Measurements from ENCODE around the gene RMC1.
A peak's percentile ranks its signal among the peaks of the same experiment; 100 is the strongest.
"Not testable (repeated sequence)": the region's sequence is repeated elsewhere in the genome, so short reads cannot be mapped to it uniquely, and the experiment has no call there.

RMC1 gene

GRCh38 chr18:23498117-23498516 is 5.2 kb upstream of the RMC1 start:
- no peak for DNase-seq

- DNase-seq, result peak; percentile 73
Observed at GRCh38 chr18:23498877-23499276, 4.4 kb upstream of the RMC1 start.

GRCh38 chr18:23499291-23499781 is 4.0 kb upstream of the RMC1 start:
- peak; percentile 49 for DNase-seq

GRCh38 chr18:23501626-23502025 is 1.7 kb upstream of the RMC1 start:
- DNase-seq, result no peak

GRCh38 chr18:23502516-23503037 is 734 bp upstream of the RMC1 start:
- DNase-seq, result no peak

- DNase-seq, result no peak
Observed at GRCh38 chr18:23503963-23504344, 643 bp downstream of the RMC1 start.

GRCh38 chr18:23504720-23505119 is 1.4 kb downstream of the RMC1 start:
- no peak for DNase-seq

GRCh38 chr18:23506393-23506792 is 3.1 kb downstream of the RMC1 start:
- DNase-seq, result no peak

GRCh38 chr18:23510923-23511322 is 7.6 kb downstream of the RMC1 start:
- not testable (repeated sequence) for DNase-seq

- not testable (repeated sequence) for DNase-seq
Observed at GRCh38 chr18:23512216-23512615, 8.9 kb downstream of the RMC1 start.

GRCh38 chr18:23512641-23513040 is 9.3 kb downstream of the RMC1 start:
- DNase-seq, result peak; percentile 15

- peak; percentile 80 for DNase-seq
Observed at GRCh38 chr18:23515911-23516546, 12.7 kb downstream of the RMC1 start.

GRCh38 chr18:23519734-23520133 is 16.4 kb downstream of the RMC1 start:
- peak; percentile 16 for DNase-seq

GRCh38 chr18:23521271-23521670 is 18.0 kb downstream of the RMC1 start:
- peak; percentile 11 for DNase-seq

GRCh38 chr18:23521907-23522306 is 18.6 kb downstream of the RMC1 start:
- DNase-seq, result no peak

- peak; percentile 80 for DNase-seq
Observed at GRCh38 chr18:23523429-23524212, 20.3 kb downstream of the RMC1 start.

- DNase-seq, result no peak
Observed at GRCh38 chr18:23524213-23524707, 20.9 kb downstream of the RMC1 start.

- DNase-seq, result no peak
Observed at GRCh38 chr18:23526501-23527063, 23.3 kb downstream of the RMC1 start.

- DNase-seq, result no peak
Observed at GRCh38 chr18:23528580-23529472, 25.5 kb downstream of the RMC1 start.

- DNase-seq, result peak; percentile 13
Observed at GRCh38 chr18:23529604-23530003, 26.3 kb downstream of the RMC1 start.

- no peak for DNase-seq
Observed at GRCh38 chr18:23530195-23530594, 26.9 kb downstream of the RMC1 start.

GRCh38 chr18:23531912-23532311 is 28.6 kb downstream of the RMC1 start:
- no peak for DNase-seq

Data from fibroblast of skin of scalp (primary cell).